ENCODE data around the gene FMN1. TPM values are rescaled to one million over a fixed set of nuclear protein-coding genes. Genes with fewer than 3 reads are reported as not detected.

FMN1 gene
- total and polyA plus RNA-seq, 2 of the 13 experiments (the other 11 are each of a cell fraction or from before 2014, with no cell fraction given): 0.20 to 0.60 TPM

GRCh38 chr15:32730677-32731654 is 463.5 kb downstream of the FMN1 start:
- intact Hi-C loops (cut with micrococcal nuclease; ENCODE audit: unreplicated experiment): no loop called here
- ChIA-PET POLR2A (no interaction called here), CTCF (ENCODE audit: low intra/inter-chr PET ratio, low total read pairs) (no interaction called here)
- no peaks in the 10 kb centered on the region for H4K20me1 ChIP-seq (ENCODE audit: insufficient read depth, low read length)
- H3K4me3 ChIP-seq (replicated peaks in 1 of 3; ENCODE audit: insufficient read depth in 1 of 3, low read depth in 2 of 3, low read length in 3 of 3): no peak overlapping the region
- no peak overlapping the region for H3K27ac ChIP-seq (ENCODE audit: extremely low read length, insufficient read depth, low read length)
- no peak overlapping the region for H3K4me2 ChIP-seq (ENCODE audit: low read depth, low read length)
- DNase-seq (ENCODE audit: low spot score): peak; percentile 47
- TF ChIP-seq GABPB1 (CRISPR knock-in tag; IDR thresholded peaks at IDR 0.05) (peak; percentile 14; the same call in 1 of the 2 replicates), ZNF331 (CRISPR knock-in tag; IDR thresholded peaks at IDR 0.05) (peak; percentile 20; the same call in 1 of the 2 replicates), ZNF687 (CRISPR knock-in tag; IDR thresholded peaks at IDR 0.05) (peak; percentile 38), SCMH1 (CRISPR knock-in tag; IDR thresholded peaks at IDR 0.05; ENCODE audit: borderline replicate concordance) (no peak), TEAD3 (CRISPR knock-in tag; optimal IDR thresholded peaks at IDR 0.05; ENCODE audit: borderline replicate concordance) (peak; percentile 16), SRSF4 (IDR thresholded peaks at IDR 0.05; ENCODE audit: low read depth, low read length, poor library complexity, severe bottlenecking) (no peak), MAZ (IDR thresholded peaks at IDR 0.05; ENCODE audit: borderline replicate concordance, low read depth, low read length) (no peak), MAZ (CRISPR knock-in tag; IDR thresholded peaks at IDR 0.05; ENCODE audit: low read depth) (no peak), MIER2 (CRISPR knock-in tag; IDR thresholded peaks at IDR 0.05) (no peak), FOSL2 (CRISPR knock-in tag; IDR thresholded peaks at IDR 0.05) (peak; percentile 42), SP5 (CRISPR knock-in tag; IDR thresholded peaks at IDR 0.05; ENCODE audit: borderline replicate concordance, low read depth) (peak; percentile 73), PATZ1 (CRISPR knock-in tag; IDR thresholded peaks at IDR 0.05) (peak; percentile 37; the same call in 1 of the 2 replicates)
- no peaks in the 10 kb centered on the region for H3K9me3 ChIP-seq (ENCODE audit: low read length)
- no TSS peak for BruUV-seq (replicated peaks)
- 46% methylated on average over 15 of the region's 27 CpGs for WGBS (ENCODE audit: low lambda C conversion rate)
- in situ Hi-C loops (cut with HindIII; ENCODE audit: extremely low pct_ligation_motif_present, low pct_unique_long_range_greater_than_20kb): no loop called here
- ATAC-seq: peak; percentile 83
- H3K9ac ChIP-seq (ENCODE audit: insufficient read depth, low read depth, low read length): no peak overlapping the region
- H3K36me3 ChIP-seq (replicated peaks in 1 of 2; ENCODE audit: control insufficient read depth in 1 of 2, insufficient read depth in 2 of 2, low read length in 2 of 2): no peaks in the 10 kb centered on the region
- no peaks in the 10 kb centered on the region for H3K79me2 ChIP-seq (ENCODE audit: insufficient read depth, low read length)
- no peak for FAIRE-seq
- H3K4me1 ChIP-seq (ENCODE audit: insufficient read depth, low read length): 0 out of 2 replicates have a peak, but pooled peaks cover 6% of the 10 kb centered on the region
- no peak overlapping the region for H2AFZ ChIP-seq (ENCODE audit: low read length)
- H3K27me3 ChIP-seq (ENCODE audit: control insufficient read depth in 1 of 2, insufficient read depth in 2 of 2, low read length in 2 of 2): no peaks in the 10 kb centered on the region; a peak in 1 of 5 replicates

Measured in HepG2 (cell line).